ENCODE results near the gene KRT79.

- no peak for TF ChIP-seq TAF1 (IDR thresholded peaks at IDR 0.05; ENCODE audit: low read depth, low read length)
- no peak for TF ChIP-seq POLR2AphosphoS5 (IDR thresholded peaks at IDR 0.05; ENCODE audit: low read depth, low read length)
- TF ChIP-seq POLR2A (IDR thresholded peaks at IDR 0.05; ENCODE audit: low read depth, low read length), result no peak
Measured at GRCh38 chr12:52802442-52802841, 31.7 kb downstream of the KRT79 start.

Data from GM12891 (cell line).